GM12874 (cell line): Measurements from ENCODE around the gene ZNF536.

Experiments used
- TF ChIP-seq, protein P1 (sequence below): IDR thresholded peaks from 2 replicates; pipeline ENCODE4 v1.5.1; 2011; ENCODE audit warnings: low read depth, mild to moderate bottlenecking, control low read depth, low read length, moderate library complexity; ENCODE audit not compliant: insufficient read depth

ZNF536 gene

DNA sequence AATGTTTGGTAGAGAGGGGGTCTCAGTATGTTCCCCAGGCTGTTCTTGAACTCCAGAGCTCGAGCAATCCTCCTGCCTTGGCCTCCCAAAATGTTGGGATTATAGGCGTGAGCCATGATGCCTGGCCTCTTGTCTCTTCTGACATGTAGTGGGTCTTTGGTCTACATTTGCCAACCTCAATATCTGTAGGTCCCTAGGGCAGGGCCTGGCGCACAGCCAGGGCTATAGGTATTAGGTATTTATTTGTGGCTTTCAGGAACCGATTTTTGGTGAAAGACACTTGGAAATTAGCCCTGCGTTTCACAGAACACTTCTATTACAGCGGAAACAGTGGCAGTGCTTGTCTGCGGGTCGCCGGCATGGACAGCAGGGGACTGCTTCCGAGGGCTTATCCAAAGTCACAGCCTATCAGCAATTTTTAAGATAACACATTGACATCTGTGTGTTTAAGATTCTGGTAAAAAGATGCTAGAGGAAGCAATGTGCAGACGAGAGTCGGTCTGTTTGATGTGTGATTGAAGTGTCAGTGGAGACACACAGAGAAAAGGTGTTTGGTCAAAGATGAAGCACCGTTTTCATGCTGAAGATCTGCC is 14.5 kb downstream of the ZNF536 start:
- TF ChIP-seq, protein P1, sequence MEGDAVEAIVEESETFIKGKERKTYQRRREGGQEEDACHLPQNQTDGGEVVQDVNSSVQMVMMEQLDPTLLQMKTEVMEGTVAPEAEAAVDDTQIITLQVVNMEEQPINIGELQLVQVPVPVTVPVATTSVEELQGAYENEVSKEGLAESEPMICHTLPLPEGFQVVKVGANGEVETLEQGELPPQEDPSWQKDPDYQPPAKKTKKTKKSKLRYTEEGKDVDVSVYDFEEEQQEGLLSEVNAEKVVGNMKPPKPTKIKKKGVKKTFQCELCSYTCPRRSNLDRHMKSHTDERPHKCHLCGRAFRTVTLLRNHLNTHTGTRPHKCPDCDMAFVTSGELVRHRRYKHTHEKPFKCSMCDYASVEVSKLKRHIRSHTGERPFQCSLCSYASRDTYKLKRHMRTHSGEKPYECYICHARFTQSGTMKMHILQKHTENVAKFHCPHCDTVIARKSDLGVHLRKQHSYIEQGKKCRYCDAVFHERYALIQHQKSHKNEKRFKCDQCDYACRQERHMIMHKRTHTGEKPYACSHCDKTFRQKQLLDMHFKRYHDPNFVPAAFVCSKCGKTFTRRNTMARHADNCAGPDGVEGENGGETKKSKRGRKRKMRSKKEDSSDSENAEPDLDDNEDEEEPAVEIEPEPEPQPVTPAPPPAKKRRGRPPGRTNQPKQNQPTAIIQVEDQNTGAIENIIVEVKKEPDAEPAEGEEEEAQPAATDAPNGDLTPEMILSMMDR, result no peak

DNA sequence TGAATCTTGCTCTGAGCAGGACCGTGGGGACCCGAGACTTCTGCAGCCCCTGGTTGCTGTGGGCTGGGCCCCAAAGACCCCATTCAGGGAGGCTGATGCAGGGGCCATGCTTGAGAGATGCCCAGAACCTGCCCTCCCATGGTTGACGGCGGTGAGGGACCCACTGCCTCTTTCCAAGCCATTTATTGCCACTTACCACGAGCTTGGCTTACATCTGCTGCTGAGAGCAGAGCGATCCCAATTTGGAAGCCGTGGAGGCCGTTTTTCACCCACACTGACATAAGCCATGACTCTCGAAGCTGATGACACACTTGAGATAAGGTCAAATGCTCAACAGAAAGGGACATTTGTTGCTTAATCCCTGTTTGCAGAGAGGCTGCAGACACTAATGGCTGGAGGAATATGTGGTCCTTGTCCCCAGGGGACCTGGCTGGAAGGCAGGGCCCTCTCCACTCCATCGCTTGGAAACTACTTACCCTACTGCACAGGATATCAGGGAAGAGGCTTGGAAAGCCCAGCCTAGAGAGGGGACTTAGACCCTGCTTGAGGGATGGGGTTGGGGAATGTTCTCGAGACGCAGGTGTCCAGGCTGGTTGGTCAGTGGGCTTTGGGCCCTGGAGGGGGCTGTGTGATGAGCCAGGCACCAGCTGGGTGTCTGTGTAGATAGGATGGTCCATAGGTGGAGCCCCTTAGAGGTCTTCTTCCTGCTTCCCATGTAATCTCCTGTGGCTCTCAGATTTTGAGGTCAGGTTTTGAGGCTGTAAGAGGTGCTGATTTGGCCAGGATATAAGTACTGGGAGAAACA is 15.3 kb downstream of the ZNF536 start:
- TF ChIP-seq, protein P1, result no peak

DNA sequence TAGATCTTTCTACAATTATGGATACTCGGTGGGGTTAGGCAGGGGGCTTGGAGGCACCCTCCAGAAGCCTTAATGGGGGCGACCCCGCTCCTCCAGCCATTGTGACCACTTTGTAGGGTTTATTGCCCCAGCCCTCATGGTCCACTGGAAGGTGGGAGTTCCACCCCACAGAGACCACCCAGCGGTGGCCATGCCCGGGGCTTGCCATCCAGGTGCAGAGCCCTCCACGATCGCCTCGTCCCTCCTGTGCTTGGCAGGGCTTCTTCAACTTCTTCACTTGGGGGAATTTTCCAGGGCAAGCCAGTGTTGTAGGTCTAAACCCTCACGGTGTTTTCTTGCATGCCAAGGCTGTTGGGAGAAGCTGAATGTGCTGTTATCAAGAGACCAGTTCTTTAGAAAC is 16.1 kb downstream of the ZNF536 start:
- TF ChIP-seq, protein P1, result no peak

DNA sequence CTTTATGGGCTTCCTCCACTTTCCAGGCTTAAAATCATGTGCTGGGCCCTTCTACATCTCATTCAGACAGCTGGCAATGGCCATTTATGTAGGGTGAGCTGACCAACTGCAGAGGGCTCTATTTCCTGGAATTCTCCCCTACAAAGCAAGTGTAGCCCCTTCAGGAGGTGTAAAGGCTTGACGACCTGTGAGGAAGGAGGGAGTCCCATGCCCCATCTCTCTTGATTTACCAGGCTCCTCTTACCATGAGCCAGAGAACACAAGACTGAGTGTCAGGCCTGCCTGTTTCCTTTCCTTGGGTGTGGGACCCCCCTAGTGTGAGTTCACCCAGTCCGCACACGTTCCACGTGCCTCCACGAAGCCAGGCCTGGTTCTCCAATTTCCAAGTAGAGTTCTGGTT is 16.6 kb downstream of the ZNF536 start:
- TF ChIP-seq, protein P1, result no peak

DNA sequence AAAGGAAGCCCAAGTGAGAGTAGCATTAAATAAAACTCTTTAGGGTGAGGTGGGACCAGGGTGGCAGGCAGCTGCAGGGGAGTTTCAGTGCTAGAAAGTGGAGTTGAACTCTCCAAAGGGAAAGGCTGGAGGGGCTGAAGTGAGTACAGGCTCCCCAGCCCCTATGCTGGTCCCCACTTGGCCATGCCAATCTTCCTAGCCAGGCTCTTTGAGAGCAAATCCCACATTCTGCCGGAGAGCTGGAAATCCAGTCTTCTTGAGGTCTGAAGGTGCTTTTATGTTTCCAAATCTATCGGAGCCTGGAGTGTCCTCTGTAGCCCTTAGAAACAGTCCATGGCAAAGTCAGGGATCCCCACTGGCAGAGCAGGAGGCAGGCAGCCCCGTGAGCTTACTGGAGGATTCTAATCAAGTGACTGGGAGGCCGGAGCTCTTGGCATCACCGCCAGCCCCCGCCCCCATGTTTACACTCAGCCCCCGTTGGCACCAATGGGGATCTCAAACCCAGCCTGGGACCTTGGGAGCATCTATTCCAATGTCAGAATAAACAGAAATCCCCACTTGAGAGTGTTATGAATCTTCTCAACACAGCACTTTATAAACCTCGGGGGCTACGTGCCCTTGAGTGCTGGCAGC is 18.3 kb downstream of the ZNF536 start:
- TF ChIP-seq, protein P1, result no peak

- TF ChIP-seq, protein P1, result no peak
Measured at GRCh38 chr19:30391052-30391451, 18.9 kb downstream of the ZNF536 start.
